Mesothelial cell of epicardium (in vitro differentiated cells): ENCODE results near the gene RHOA. TPM values are rescaled to one million over a fixed set of nuclear protein-coding genes. Genes with fewer than 3 reads are reported as not detected.

Experiments
- DNase-seq, 2 experiments: peaks; one replicate each; pipeline ENCODE4 v3.0.0; 2021; ENCODE audit warnings: low spot score in 2 of 2; ENCODE audit not compliant: unreplicated experiment in 2 of 2
- H3K27ac Mint-ChIP-seq: 2 replicates; pipeline ENCODE4 v1.8.0; 2021; ENCODE audit warnings: mixed read lengths
- H3K27me3 Mint-ChIP-seq: 2 replicates; pipeline ENCODE4 v1.8.0; 2021; ENCODE audit warnings: low read depth, mixed read lengths
- H3K36me3 Mint-ChIP-seq: 2 replicates; pipeline ENCODE4 v1.8.0; 2021; ENCODE audit warnings: mixed read lengths
- H3K4me1 Mint-ChIP-seq: 2 replicates; pipeline ENCODE4 v1.8.0; 2021; ENCODE audit warnings: mixed read lengths
- H3K4me3 Mint-ChIP-seq: 2 replicates; pipeline ENCODE4 v1.8.0; 2021; ENCODE audit warnings: mild to moderate bottlenecking, moderate library complexity, mixed read lengths
- H3K9me3 Mint-ChIP-seq: 2 replicates; pipeline ENCODE4 v1.8.0; 2021; ENCODE audit warnings: mixed read lengths
- CTCF ChIP-seq: fragments of 200-600 bp; sonication (generic); IDR thresholded peaks from one replicate; pipeline ENCODE4 v1.5.0; 2021; ENCODE audit warnings: antibody characterized with exemption; ENCODE audit not compliant: unreplicated experiment
- total RNA-seq: library from RNA; stranded (reverse); gene quantifications from 3 replicates; pipeline ENCODE4 v1.2.1, GENCODE V29; 2021

Gene RHOA
- total RNA-seq, 1 donor from 2014 or later = 248 TPM

GRCh38 chr3:49377483-49377882 is 34.3 kb downstream of the RHOA start:
- no peaks in the 10 kb centered on the region for H3K9me3 Mint-ChIP-seq
- no peaks in the 10 kb centered on the region for H3K27me3 Mint-ChIP-seq
- no peak for DNase-seq
- H3K27ac Mint-ChIP-seq = no peak overlapping the region
- peaks cover 4% of the 10 kb centered on the region for H3K4me1 Mint-ChIP-seq
- H3K4me3 Mint-ChIP-seq = no peak overlapping the region
- H3K36me3 Mint-ChIP-seq = peaks cover 20% of the 10 kb centered on the region
- TF ChIP-seq CTCF = no peak

- Mint-ChIP-seq H3K27ac (no peak overlapping the region), H3K36me3 (peaks cover 31% of the 10 kb centered on the region), H3K4me1 (no peaks in the 10 kb centered on the region), H3K27me3 (no peaks in the 10 kb centered on the region), H3K9me3 (no peaks in the 10 kb centered on the region), H3K4me3 (no peak overlapping the region)
- DNase-seq = no peak
- no peak for TF ChIP-seq CTCF
Observed at GRCh38 chr3:49371946-49372345, 39.8 kb downstream of the RHOA start.

- no peak for DNase-seq
- no peaks in the 10 kb centered on the region for H3K4me1 Mint-ChIP-seq
- peaks cover 40% of the 10 kb centered on the region for H3K36me3 Mint-ChIP-seq
- no peaks in the 10 kb centered on the region for H3K27me3 Mint-ChIP-seq
- peak overlapping the region; percentile 2 for H3K27ac Mint-ChIP-seq
- no peak overlapping the region for H3K4me3 Mint-ChIP-seq
- no peak for TF ChIP-seq CTCF
- H3K9me3 Mint-ChIP-seq = no peaks in the 10 kb centered on the region
Observed at GRCh38 chr3:49370585-49371290, 41.0 kb downstream of the RHOA start.

GRCh38 chr3:49362561-49362960 is 49.2 kb downstream of the RHOA start:
- Mint-ChIP-seq H3K27ac (peak overlapping the region; percentile 16), H3K4me1 (peaks cover 9% of the 10 kb centered on the region), H3K9me3 (no peaks in the 10 kb centered on the region), H3K27me3 (no peaks in the 10 kb centered on the region), H3K36me3 (peaks cover 37% of the 10 kb centered on the region), H3K4me3 (no peak overlapping the region)
- TF ChIP-seq CTCF = no peak
- no peak for DNase-seq

- Mint-ChIP-seq H3K4me1 (peaks cover 19% of the 10 kb centered on the region), H3K4me3 (no peak overlapping the region)
Observed at GRCh38 chr3:49359623-49360022, 52.2 kb downstream of the RHOA start.

More at GRCh38 chr3:49359623-49360022, 52.2 kb downstream of the RHOA start:
- Mint-ChIP-seq H3K9me3 (no peaks in the 10 kb centered on the region), H3K36me3 (peaks cover 31% of the 10 kb centered on the region), H3K27me3 (no peaks in the 10 kb centered on the region), H3K27ac (peak overlapping the region; percentile 92)
- no peak for TF ChIP-seq CTCF
- DNase-seq = no peak
